DOHH2 (cell line): ENCODE measurements around the gene AGGF1.

Source experiments
- H3F3A ChIP-seq: fragments of 200-600 bp; sonication (generic), shearing (Covaris generic); 2 replicates; pipeline ENCODE4 v1.6.0; 2016; ENCODE audit warnings: antibody characterized with exemption, mild to moderate bottlenecking; ENCODE audit not compliant: control insufficient read depth, insufficient read depth
- H3K27ac ChIP-seq: fragments of 200-600 bp; sonication (generic); 2 replicates; pipeline ENCODE4 v1.5.1; 2014; ENCODE audit warnings: low read depth, mild to moderate bottlenecking, low read length, moderate library complexity
- H3K27me3 ChIP-seq: fragments of 200-600 bp; sonication (generic); 2 replicates; pipeline ENCODE4 v1.6.1; 2014; ENCODE audit warnings: mild to moderate bottlenecking, low read length, mixed read lengths; ENCODE audit not compliant: control insufficient read depth
- H3K36me3 ChIP-seq: fragments of 200-600 bp; sonication (generic); 2 replicates; pipeline ENCODE4 v1.6.1; 2014; ENCODE audit warnings: mild to moderate bottlenecking, low read length, moderate library complexity, mixed read lengths; ENCODE audit not compliant: control insufficient read depth
- H3K4me1 ChIP-seq: fragments of 200-600 bp; sonication (generic); 2 replicates; pipeline ENCODE4 v1.6.1; 2014; ENCODE audit warnings: mild to moderate bottlenecking, low read length, mixed read lengths; ENCODE audit not compliant: control insufficient read depth
- H3K4me2 ChIP-seq: fragments of 200-600 bp; sonication (generic); 2 replicates; pipeline ENCODE4 v1.6.0; 2014; ENCODE audit warnings: mild to moderate bottlenecking, low read length, moderate library complexity
- H3K4me3 ChIP-seq: fragments of 200-600 bp; sonication (generic); 2 replicates; pipeline ENCODE4 v1.5.1; 2014; ENCODE audit warnings: mild to moderate bottlenecking, low read length, mixed read lengths
- H3K79me2 ChIP-seq: fragments of 200-600 bp; sonication (generic); 2 replicates; pipeline ENCODE4 v1.6.1; 2014; ENCODE audit warnings: mild to moderate bottlenecking, low read length, mixed read lengths; ENCODE audit not compliant: control insufficient read depth
- H3K9me2 ChIP-seq: fragments of 200-600 bp; sonication (generic); replicated peaks from 2 replicates; pipeline ENCODE4 v1.6.1; 2014; ENCODE audit warnings: mild to moderate bottlenecking, low read length, mixed read lengths; ENCODE audit not compliant: control insufficient read depth
- H3K9me3 ChIP-seq: fragments of 200-600 bp; sonication (generic); 2 replicates; pipeline ENCODE4 v1.6.1; 2014; ENCODE audit warnings: antibody characterized with exemption, low read length, mixed read lengths; ENCODE audit not compliant: control insufficient read depth, insufficient read depth
- H4K20me1 ChIP-seq: fragments of 200-600 bp; sonication (generic); 2 replicates; pipeline ENCODE4 v1.6.0; 2014; ENCODE audit warnings: low read depth, mild to moderate bottlenecking, antibody characterized with exemption, low read length, moderate library complexity; ENCODE audit not compliant: control insufficient read depth, insufficient read depth
- CTCF ChIP-seq: fragments of 200-600 bp; sonication (generic); IDR thresholded peaks from one replicate; pipeline ENCODE4 v1.5.1; 2014; ENCODE audit warnings: antibody characterized with exemption, mild to moderate bottlenecking, low read depth, low read length; ENCODE audit not compliant: poor library complexity, severe bottlenecking
- EZH2phosphoT487 ChIP-seq: fragments of 200-600 bp; sonication (generic); IDR thresholded peaks from 2 replicates; pipeline ENCODE4 v1.6.1; 2017; ENCODE audit warnings: borderline replicate concordance, mild to moderate bottlenecking, antibody characterized with exemption, low read length, moderate library complexity, mixed read lengths

AGGF1 gene

GRCh38 chr5:77066184-77066583 is 36.0 kb downstream of the AGGF1 start:
- Histone ChIP-seq H3K27ac (no peak overlapping the region), H3K4me2 (no peak overlapping the region), H3K4me3 (no peak overlapping the region), H3K79me2 (no peaks in the 10 kb centered on the region), H3K36me3 (peaks cover 73% of the 10 kb centered on the region), H3K9me2 (no peaks in the 10 kb centered on the region), H3F3A (peaks cover 7% of the 10 kb centered on the region; the same call in 1 of the 2 replicates), H3K27me3 (no peaks in the 10 kb centered on the region), H4K20me1 (no peaks in the 10 kb centered on the region), H3K9me3 (no peaks in the 10 kb centered on the region), H3K4me1 (peaks cover 15% of the 10 kb centered on the region)
- no peak for TF ChIP-seq CTCF
- no peak for TF ChIP-seq EZH2phosphoT487

- no peaks in the 10 kb centered on the region for H4K20me1 ChIP-seq
- peaks cover 65% of the 10 kb centered on the region for H3K36me3 ChIP-seq
- H3K27ac ChIP-seq: no peak overlapping the region
- H3K4me3 ChIP-seq: no peak overlapping the region
- no peaks in the 10 kb centered on the region for H3K27me3 ChIP-seq
- H3K4me1 ChIP-seq: peaks cover 15% of the 10 kb centered on the region
- H3F3A ChIP-seq: peaks cover 7% of the 10 kb centered on the region; the same call in 1 of the 2 replicates
- TF ChIP-seq CTCF (no peak), EZH2phosphoT487 (no peak)
- no peaks in the 10 kb centered on the region for H3K9me2 ChIP-seq
- no peak overlapping the region for H3K4me2 ChIP-seq
- no peaks in the 10 kb centered on the region for H3K9me3 ChIP-seq
- no peaks in the 10 kb centered on the region for H3K79me2 ChIP-seq
Measured at GRCh38 chr5:77066823-77067442, 36.7 kb downstream of the AGGF1 start.

GRCh38 chr5:77073667-77074066 is 43.5 kb downstream of the AGGF1 start:
- Histone ChIP-seq H3K9me3 (no peaks in the 10 kb centered on the region), H3K79me2 (no peaks in the 10 kb centered on the region), H3K4me3 (no peak overlapping the region), H3K27ac (no peak overlapping the region), H4K20me1 (no peaks in the 10 kb centered on the region), H3F3A (peaks cover 5% of the 10 kb centered on the region; the same call in 1 of the 2 replicates), H3K9me2 (no peaks in the 10 kb centered on the region), H3K36me3 (peaks cover 18% of the 10 kb centered on the region; the same call in 1 of the 2 replicates), H3K4me1 (peaks cover 5% of the 10 kb centered on the region), H3K27me3 (no peaks in the 10 kb centered on the region), H3K4me2 (no peak overlapping the region)
- TF ChIP-seq CTCF: no peak
- TF ChIP-seq EZH2phosphoT487: no peak
